ENCODE data around the gene WNT2.

DNA sequence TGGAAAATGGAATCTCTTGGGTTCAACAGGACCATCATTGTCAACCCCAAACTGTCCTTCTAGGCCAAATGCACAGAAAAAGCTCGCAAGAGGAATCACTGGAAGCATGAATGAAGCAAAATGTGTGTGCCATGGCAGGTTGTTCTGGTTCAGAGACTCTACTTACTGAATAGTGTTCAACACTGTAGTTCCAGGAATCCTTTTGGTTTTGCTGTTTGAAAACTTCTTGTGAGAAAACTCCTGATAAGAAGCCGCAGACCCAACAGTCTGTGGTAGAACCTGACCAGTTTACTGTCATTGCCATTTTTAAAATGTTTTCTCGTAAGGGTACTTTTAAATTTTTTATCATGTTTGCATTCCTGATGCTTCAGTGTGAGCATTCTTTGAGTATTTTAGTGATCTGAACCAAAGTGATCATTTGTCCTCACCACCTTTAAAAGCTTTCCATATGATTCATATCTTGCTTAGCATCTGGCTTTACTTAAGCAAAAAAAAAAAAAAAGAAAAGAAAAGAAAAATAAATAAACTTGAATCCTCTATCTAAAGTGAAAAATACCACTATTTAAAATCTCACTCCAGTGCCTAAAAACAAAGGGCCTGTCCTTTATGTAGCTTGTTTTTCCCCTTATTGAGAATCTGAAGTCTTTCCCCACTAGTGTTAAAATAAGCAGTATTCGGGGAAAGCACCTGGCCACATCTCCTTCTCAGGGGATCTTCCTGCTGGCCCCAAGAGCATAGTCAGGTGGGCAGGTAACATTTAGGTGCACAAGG, 92.4 kb downstream of the WNT2 start:
- TF ChIP-seq CTCF (IDR thresholded peaks at IDR 0.05; ENCODE audit: insufficient read depth, low read length, poor library complexity, severe bottlenecking): no peak
- no peak for TF ChIP-seq EZH2phosphoT487 (conservative IDR thresholded peaks at IDR 0.05; ENCODE audit: low read length)
